MM.1S (cell line): Measurements from ENCODE around the gene MUC13.

Experiments used
- EZH2phosphoT487 ChIP-seq: fragments of 300-600 bp; sonication (generic); IDR thresholded peaks from 2 replicates; pipeline ENCODE4 v1.6.1; 2018; ENCODE audit warnings: antibody characterized with exemption, low read length
- TF ChIP-seq, protein P1 (sequence below): fragments of 300-600 bp; sonication (generic); IDR thresholded peaks from 2 replicates; pipeline ENCODE4 v1.5.1; 2016; ENCODE audit warnings: antibody characterized with exemption, low read length, mixed read lengths

DNA sequence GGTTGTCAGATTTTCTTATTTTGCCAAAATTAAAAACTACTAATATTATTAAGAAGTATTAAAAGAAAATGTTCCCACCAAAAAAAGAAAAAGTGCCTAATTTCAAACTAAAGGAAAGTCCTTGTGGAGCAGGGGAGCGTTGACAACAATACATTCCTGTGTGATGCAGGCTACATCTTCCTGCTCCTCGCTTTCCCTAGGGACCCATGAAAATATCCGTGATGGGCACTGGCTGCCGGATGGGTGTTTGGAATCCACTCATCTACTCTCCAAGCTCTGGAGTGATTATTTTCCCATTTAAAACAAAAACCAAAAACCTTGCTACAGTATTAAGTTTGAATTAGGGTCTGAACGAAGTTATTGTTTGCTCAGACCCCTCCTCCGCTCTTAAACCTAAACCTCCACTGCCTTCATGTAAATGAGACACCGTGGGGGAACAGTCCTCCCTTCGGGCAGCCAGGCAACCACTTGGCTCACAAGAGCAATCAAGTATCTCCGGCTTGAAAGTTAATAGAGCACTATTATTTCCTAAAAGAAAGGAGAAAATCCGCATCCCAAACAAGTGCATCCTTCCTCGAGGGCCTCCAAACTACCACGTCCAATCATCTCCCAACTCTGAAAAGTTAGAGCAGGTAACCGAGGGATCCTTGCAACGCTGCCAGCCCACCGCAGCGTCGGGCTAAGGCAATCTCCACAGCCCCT, 48.9 kb downstream of the MUC13 start:
- TF ChIP-seq, protein P1, sequence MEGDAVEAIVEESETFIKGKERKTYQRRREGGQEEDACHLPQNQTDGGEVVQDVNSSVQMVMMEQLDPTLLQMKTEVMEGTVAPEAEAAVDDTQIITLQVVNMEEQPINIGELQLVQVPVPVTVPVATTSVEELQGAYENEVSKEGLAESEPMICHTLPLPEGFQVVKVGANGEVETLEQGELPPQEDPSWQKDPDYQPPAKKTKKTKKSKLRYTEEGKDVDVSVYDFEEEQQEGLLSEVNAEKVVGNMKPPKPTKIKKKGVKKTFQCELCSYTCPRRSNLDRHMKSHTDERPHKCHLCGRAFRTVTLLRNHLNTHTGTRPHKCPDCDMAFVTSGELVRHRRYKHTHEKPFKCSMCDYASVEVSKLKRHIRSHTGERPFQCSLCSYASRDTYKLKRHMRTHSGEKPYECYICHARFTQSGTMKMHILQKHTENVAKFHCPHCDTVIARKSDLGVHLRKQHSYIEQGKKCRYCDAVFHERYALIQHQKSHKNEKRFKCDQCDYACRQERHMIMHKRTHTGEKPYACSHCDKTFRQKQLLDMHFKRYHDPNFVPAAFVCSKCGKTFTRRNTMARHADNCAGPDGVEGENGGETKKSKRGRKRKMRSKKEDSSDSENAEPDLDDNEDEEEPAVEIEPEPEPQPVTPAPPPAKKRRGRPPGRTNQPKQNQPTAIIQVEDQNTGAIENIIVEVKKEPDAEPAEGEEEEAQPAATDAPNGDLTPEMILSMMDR = no peak
- TF ChIP-seq EZH2phosphoT487 = no peak
